Measurements from ENCODE around the gene LRRC8E. TPM values are rescaled to one million over a fixed set of nuclear protein-coding genes. Genes with fewer than 3 reads are reported as not detected.

Gene LRRC8E
- total RNA-seq, 1 experiment from 2014 or later: 3.0 TPM

DNA sequence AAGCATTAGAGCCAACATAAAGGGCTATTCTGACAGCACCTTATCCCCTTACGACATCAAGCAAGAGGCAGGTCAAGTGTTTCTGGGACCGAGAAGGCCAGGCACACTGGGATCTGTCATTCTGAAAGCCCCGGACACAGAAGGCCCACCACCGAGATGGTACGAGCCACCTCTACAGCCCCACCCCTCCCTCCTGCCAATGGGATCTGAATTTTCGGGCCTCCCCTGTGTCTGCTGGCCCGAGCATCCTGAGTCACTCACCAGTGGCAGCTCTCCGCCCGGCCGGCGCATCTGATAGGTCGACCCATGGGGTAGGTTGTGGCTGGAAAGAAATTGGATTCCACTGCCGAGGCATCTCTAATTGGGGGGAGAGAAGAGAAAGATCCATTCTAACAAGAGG, 52.5 kb downstream of the LRRC8E start (continued):
- TF ChIP-seq, protein P1, sequence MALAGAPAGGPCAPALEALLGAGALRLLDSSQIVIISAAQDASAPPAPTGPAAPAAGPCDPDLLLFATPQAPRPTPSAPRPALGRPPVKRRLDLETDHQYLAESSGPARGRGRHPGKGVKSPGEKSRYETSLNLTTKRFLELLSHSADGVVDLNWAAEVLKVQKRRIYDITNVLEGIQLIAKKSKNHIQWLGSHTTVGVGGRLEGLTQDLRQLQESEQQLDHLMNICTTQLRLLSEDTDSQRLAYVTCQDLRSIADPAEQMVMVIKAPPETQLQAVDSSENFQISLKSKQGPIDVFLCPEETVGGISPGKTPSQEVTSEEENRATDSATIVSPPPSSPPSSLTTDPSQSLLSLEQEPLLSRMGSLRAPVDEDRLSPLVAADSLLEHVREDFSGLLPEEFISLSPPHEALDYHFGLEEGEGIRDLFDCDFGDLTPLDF (CRISPR knock-in tag; IDR thresholded peaks at IDR 0.05): no peak
- no peak for TF ChIP-seq ELF4 (CRISPR knock-in tag; IDR thresholded peaks at IDR 0.05; ENCODE audit: low read depth)

DNA sequence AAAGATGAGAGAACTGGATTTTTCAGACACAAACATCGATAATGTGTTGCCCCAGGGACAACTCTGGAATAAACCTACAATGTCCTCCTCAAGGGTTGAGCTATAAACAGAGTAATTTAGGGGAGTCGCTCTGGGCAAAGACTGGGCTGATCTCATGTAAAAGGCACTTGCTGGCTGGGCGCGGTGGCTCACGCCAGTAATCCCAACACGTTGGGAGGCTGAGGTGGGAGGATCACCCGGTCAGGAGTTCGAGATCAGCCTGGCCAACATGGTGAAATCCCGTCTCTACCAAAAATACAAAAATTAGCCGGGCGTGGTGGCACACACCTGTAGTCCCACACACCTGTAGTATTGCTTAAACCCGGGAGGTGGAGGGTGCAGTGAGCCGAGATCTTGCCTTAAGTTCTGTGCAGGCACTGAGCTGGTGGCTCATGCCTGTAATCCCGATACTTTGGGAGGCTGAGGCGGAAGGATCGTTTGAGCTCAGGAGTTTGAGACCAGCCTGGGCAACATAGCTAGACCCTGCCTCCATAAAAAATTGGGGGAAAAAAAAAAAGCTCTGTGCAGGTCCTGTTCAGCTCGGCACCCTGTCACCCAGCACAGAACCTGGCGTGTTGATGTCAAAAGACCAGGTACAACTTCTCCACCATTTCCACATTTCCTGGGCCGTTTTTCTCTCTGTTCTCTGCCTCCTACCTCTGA, 53.7 kb downstream of the LRRC8E start:
- peaks cover 8% of the 10 kb centered on the region; the same call in 1 of the 2 replicates for H3K4me1 Mint-ChIP-seq
- no peak for DNase-seq (ENCODE audit: low spot score)
- POLR2A ChIA-PET: no interaction called here
- no peaks in the 10 kb centered on the region for H3K9me3 Mint-ChIP-seq
- TF ChIP-seq ZNF121 (CRISPR knock-in tag; IDR thresholded peaks at IDR 0.05): peak; percentile 41; the same call in 1 of the 2 replicates
- no peak for TF ChIP-seq NFATC4 (CRISPR knock-in tag; IDR thresholded peaks at IDR 0.05)
- TF ChIP-seq GABPB1 (CRISPR knock-in tag; IDR thresholded peaks at IDR 0.05): no peak
- H3K36me3 Mint-ChIP-seq: peaks cover 24% of the 10 kb centered on the region
- CTCF ChIA-PET: interaction anchor here (4.1 to 4.5 kb wide), 2 partner anchors 13 to 22 kb away, joined by 31 to 39 read pairs; partner anchors contain the start of gene SNAPC2
- H3K4me3 Mint-ChIP-seq: peak overlapping the region; percentile 88
- H3K27ac Mint-ChIP-seq: no peak overlapping the region; the same call in 1 of the 2 replicates
- ATAC-seq: no peak
- peaks cover 2% of the 10 kb centered on the region; the same call in 1 of the 2 replicates for H3K27me3 Mint-ChIP-seq (ENCODE audit: low read depth)

GRCh38 chr19:7942981-7943443, 54.7 kb downstream of the LRRC8E start:
- peak overlapping the region; percentile 88 for H3K4me3 Mint-ChIP-seq
- H3K36me3 Mint-ChIP-seq: peaks cover 23% of the 10 kb centered on the region
- CTCF ChIA-PET: interaction anchor here (0.6 to 4.5 kb wide), 35 partner anchors 8 to 437 kb away, joined by 3 to 90 read pairs (median 6); partner anchors contain the start of genes CTXN1, MAP2K7, SNAPC2 and TRAPPC5
- peaks cover 8% of the 10 kb centered on the region; the same call in 1 of the 2 replicates for H3K4me1 Mint-ChIP-seq
- POLR2A ChIA-PET: interaction anchor here (0.5 to 2.1 kb wide), 16 partner anchors 11 to 552 kb away, joined by 3 to 13 read pairs (median 4); partner anchors contain the start of genes CTXN1, ELAVL1 and SNAPC2
- no peaks in the 10 kb centered on the region for H3K9me3 Mint-ChIP-seq
- TF ChIP-seq EMX1 (CRISPR knock-in tag; IDR thresholded peaks at IDR 0.05) (0 out of 2 replicates have a peak, but pooled peaks have one; percentile 15), SMAD3 (CRISPR knock-in tag; IDR thresholded peaks at IDR 0.05; ENCODE audit: borderline replicate concordance) (no peak)
- ATAC-seq (peak; percentile 5), DNase-seq (ENCODE audit: low spot score) (no peak)
- peak overlapping the region; percentile 95 for H3K27ac Mint-ChIP-seq
- H3K27me3 Mint-ChIP-seq (ENCODE audit: low read depth): peaks cover 2% of the 10 kb centered on the region; the same call in 1 of the 2 replicates

DNA sequence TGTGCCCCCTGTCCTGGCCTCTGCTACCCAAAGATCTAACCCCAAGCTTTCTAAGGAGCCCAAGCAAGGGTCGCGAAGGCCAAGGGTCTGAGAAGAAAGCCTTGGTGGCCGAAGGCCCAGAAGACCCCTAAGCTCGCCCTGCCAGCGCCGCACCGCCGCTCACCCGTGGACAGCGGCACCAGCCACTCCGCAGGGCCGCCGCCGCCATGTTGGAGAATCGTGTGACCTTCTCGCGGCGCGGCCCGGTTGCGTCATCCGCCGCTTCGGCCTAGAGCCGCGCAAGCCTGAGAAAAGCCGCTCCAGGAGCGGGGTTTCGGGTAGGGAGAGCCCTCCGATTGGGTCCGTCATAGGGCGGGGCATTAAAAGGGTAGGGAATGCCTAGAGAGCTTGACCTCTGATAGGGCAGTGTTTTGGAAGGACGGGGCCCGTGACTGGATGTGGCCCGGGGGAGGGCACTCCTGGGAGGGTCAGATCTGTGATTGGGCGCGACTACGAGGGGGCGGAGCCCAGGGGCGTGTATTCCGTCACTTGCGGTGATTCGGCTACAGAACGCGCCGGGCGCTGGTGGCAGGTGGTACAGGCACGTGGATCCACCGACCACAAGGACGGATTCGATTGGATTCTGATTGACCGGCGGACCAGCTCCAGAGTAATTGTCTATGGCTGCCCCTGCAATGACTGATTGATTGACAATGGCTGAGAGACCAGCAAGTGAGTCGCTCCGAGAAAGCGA, 55.3 kb downstream of the LRRC8E start, which contains the start of gene TIMM44:
TSS of gene TIMM44 (minus strand) at position 223 of the 733 bp plus-strand sequence. CDS start at position 208, 15 bp downstream.
- Mint-ChIP-seq H3K36me3 (peaks cover 25% of the 10 kb centered on the region), H3K4me3 (peak within 1 kb of the TSS; percentile 88), H3K27me3 (ENCODE audit: low read depth) (peaks cover 2% of the 10 kb centered on the region; the same call in 1 of the 2 replicates), H3K4me1 (peaks cover 8% of the 10 kb centered on the region; the same call in 1 of the 2 replicates), H3K9me3 (no peaks in the 10 kb centered on the region), H3K27ac (peak within 1 kb of the TSS; percentile 99)
- DNase-seq (ENCODE audit: low spot score) (peak; percentile 99), ATAC-seq (peak; percentile 99)
- POLR2A ChIA-PET: interaction anchor here (0.5 to 2.1 kb wide), 21 partner anchors 10 to 551 kb away, joined by 3 to 13 read pairs (median 4); partner anchors contain the start of genes CTXN1, ELAVL1 and SNAPC2
- CTCF ChIA-PET: interaction anchor here (0.6 to 4.5 kb wide), 56 partner anchors 8 to 623 kb away, joined by 3 to 90 read pairs (median 5); partner anchors contain the start of genes CERS4, CTXN1, ELAVL1 and MAP2K7
- TF ChIP-seq, protein P2, sequence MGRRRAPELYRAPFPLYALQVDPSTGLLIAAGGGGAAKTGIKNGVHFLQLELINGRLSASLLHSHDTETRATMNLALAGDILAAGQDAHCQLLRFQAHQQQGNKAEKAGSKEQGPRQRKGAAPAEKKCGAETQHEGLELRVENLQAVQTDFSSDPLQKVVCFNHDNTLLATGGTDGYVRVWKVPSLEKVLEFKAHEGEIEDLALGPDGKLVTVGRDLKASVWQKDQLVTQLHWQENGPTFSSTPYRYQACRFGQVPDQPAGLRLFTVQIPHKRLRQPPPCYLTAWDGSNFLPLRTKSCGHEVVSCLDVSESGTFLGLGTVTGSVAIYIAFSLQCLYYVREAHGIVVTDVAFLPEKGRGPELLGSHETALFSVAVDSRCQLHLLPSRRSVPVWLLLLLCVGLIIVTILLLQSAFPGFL (CRISPR knock-in tag; IDR thresholded peaks at IDR 0.05; ENCODE audit: borderline replicate concordance): no peak
- TF ChIP-seq, protein P3, sequence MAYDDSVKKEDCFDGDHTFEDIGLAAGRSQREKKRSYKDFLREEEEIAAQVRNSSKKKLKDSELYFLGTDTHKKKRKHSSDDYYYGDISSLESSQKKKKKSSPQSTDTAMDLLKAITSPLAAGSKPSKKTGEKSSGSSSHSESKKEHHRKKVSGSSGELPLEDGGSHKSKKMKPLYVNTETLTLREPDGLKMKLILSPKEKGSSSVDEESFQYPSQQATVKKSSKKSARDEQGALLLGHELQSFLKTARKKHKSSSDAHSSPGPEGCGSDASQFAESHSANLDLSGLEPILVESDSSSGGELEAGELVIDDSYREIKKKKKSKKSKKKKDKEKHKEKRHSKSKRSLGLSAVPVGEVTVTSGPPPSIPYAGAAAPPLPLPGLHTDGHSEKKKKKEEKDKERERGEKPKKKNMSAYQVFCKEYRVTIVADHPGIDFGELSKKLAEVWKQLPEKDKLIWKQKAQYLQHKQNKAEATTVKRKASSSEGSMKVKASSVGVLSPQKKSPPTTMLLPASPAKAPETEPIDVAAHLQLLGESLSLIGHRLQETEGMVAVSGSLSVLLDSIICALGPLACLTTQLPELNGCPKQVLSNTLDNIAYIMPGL (CRISPR knock-in tag; IDR thresholded peaks at IDR 0.05): peak; percentile 42; the same call in 1 of the 2 replicates
- TF ChIP-seq AFF4 (CRISPR knock-in tag; IDR thresholded peaks at IDR 0.05; ENCODE audit: borderline replicate concordance) (no peak), SMAD3 (CRISPR knock-in tag; IDR thresholded peaks at IDR 0.05; ENCODE audit: borderline replicate concordance) (no peak), AR (CRISPR knock-in tag; IDR thresholded peaks at IDR 0.05) (no peak)
- TF ChIP-seq, protein P4, sequence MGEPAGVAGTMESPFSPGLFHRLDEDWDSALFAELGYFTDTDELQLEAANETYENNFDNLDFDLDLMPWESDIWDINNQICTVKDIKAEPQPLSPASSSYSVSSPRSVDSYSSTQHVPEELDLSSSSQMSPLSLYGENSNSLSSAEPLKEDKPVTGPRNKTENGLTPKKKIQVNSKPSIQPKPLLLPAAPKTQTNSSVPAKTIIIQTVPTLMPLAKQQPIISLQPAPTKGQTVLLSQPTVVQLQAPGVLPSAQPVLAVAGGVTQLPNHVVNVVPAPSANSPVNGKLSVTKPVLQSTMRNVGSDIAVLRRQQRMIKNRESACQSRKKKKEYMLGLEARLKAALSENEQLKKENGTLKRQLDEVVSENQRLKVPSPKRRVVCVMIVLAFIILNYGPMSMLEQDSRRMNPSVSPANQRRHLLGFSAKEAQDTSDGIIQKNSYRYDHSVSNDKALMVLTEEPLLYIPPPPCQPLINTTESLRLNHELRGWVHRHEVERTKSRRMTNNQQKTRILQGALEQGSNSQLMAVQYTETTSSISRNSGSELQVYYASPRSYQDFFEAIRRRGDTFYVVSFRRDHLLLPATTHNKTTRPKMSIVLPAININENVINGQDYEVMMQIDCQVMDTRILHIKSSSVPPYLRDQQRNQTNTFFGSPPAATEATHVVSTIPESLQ (CRISPR knock-in tag; IDR thresholded peaks at IDR 0.05): no peak

All from WTC11 (cell line).